Measurements from ENCODE around the gene MBTPS1. TPM values are rescaled to one million over a fixed set of nuclear protein-coding genes. Genes with fewer than 3 reads are reported as not detected.

Gene MBTPS1
- total and polyA plus RNA-seq, 2 donors (not counting 1 experiment from before 2014, with no cell fraction given) = 80.3 to 109 TPM

GRCh38 chr16:84042879-84043485 lies 73.8 kb downstream of the MBTPS1 start:
- no peak for DNase-seq (ENCODE audit: low read depth in 2 of 2)
- no peaks in the 10 kb centered on the region for H3K79me2 ChIP-seq (ENCODE audit: control insufficient read depth, insufficient read depth, low read length)
- H4K20me1 ChIP-seq (ENCODE audit: control insufficient read depth, extremely low read depth, insufficient read depth, low read length) = no peaks in the 10 kb centered on the region
- H3K4me1 ChIP-seq (ENCODE audit: control insufficient read depth, extremely low read depth, insufficient read depth, low read length) = no peaks in the 10 kb centered on the region
- no peak overlapping the region for H3K9ac ChIP-seq (ENCODE audit: insufficient read depth, low read length)
- no peak overlapping the region for H3K27ac ChIP-seq (ENCODE audit: insufficient read depth, low read length)
- TF ChIP-seq CTCF (conservative IDR thresholded peaks at IDR 0.05 in 1 of 2, IDR thresholded peaks at IDR 0.05 in 1 of 2; ENCODE audit: low read depth in 1 of 2, low read length in 2 of 2) (no peak), EZH2 (IDR thresholded peaks at IDR 0.05; ENCODE audit: low read length, missing control alignments) (no peak)
- no peak overlapping the region for H2AFZ ChIP-seq (ENCODE audit: low read length)
- H3K4me3 ChIP-seq (replicated peaks in 1 of 4; ENCODE audit: control extremely low read depth in 1 of 4, insufficient read depth in 1 of 4, low read depth in 3 of 4, low read length in 4 of 4) = no peak overlapping the region
- no peaks in the 10 kb centered on the region for H3K9me3 ChIP-seq (ENCODE audit: control insufficient read depth, insufficient read depth, low read depth, low read length)
- peaks cover 26% of the 10 kb centered on the region for H3K27me3 ChIP-seq (ENCODE audit: control insufficient read depth, insufficient read depth, low read length)
- H3K36me3 ChIP-seq (ENCODE audit: control insufficient read depth, insufficient read depth, low read length) = no peaks in the 10 kb centered on the region
- H3K4me2 ChIP-seq (ENCODE audit: extremely low read depth, insufficient read depth, low read length) = no peak overlapping the region

- no peak for DNase-seq (ENCODE audit: low read depth in 2 of 2)
- peaks cover 26% of the 10 kb centered on the region for H3K27me3 ChIP-seq (ENCODE audit: control insufficient read depth, insufficient read depth, low read length)
- H4K20me1 ChIP-seq (ENCODE audit: control insufficient read depth, extremely low read depth, insufficient read depth, low read length) = no peaks in the 10 kb centered on the region
- H2AFZ ChIP-seq (ENCODE audit: low read length) = no peak within 1 kb of the TSS
- no peak within 1 kb of the TSS for H3K4me3 ChIP-seq (replicated peaks in 1 of 4; ENCODE audit: control extremely low read depth in 1 of 4, insufficient read depth in 1 of 4, low read depth in 3 of 4, low read length in 4 of 4)
- no peaks in the 10 kb centered on the region for H3K4me1 ChIP-seq (ENCODE audit: control insufficient read depth, extremely low read depth, insufficient read depth, low read length)
- no peaks in the 10 kb centered on the region for H3K36me3 ChIP-seq (ENCODE audit: control insufficient read depth, insufficient read depth, low read length)
- no peaks in the 10 kb centered on the region for H3K9me3 ChIP-seq (ENCODE audit: control insufficient read depth, insufficient read depth, low read depth, low read length)
- TF ChIP-seq CTCF (conservative IDR thresholded peaks at IDR 0.05 in 1 of 2, IDR thresholded peaks at IDR 0.05 in 1 of 2; ENCODE audit: low read depth in 1 of 2, low read length in 2 of 2) = no peak
- TF ChIP-seq EZH2 (IDR thresholded peaks at IDR 0.05; ENCODE audit: low read length, missing control alignments) = no peak
- H3K4me2 ChIP-seq (ENCODE audit: extremely low read depth, insufficient read depth, low read length) = no peak within 1 kb of the TSS
- no peaks in the 10 kb centered on the region for H3K79me2 ChIP-seq (ENCODE audit: control insufficient read depth, insufficient read depth, low read length)
- no peak within 1 kb of the TSS for H3K9ac ChIP-seq (ENCODE audit: insufficient read depth, low read length)
- H3K27ac ChIP-seq (ENCODE audit: insufficient read depth, low read length) = no peak within 1 kb of the TSS
Observed at GRCh38 chr16:84042308-84042878, 74.3 kb downstream of the MBTPS1 start, which contains the start of gene SLC38A8. SLC38A8 (minus strand) TSS chr16:84042795; CDS start chr16:84042157, 638 bp downstream.

GRCh38 chr16:84041881-84042280 lies 74.9 kb downstream of the MBTPS1 start:
- no peaks in the 10 kb centered on the region for H3K79me2 ChIP-seq (ENCODE audit: control insufficient read depth, insufficient read depth, low read length)
- H4K20me1 ChIP-seq (ENCODE audit: control insufficient read depth, extremely low read depth, insufficient read depth, low read length) = no peaks in the 10 kb centered on the region
- no peak overlapping the region for H2AFZ ChIP-seq (ENCODE audit: low read length)
- no peak for TF ChIP-seq EZH2 (IDR thresholded peaks at IDR 0.05; ENCODE audit: low read length, missing control alignments)
- no peak for TF ChIP-seq CTCF (conservative IDR thresholded peaks at IDR 0.05 in 1 of 2, IDR thresholded peaks at IDR 0.05 in 1 of 2; ENCODE audit: low read depth in 1 of 2, low read length in 2 of 2)
- no peak overlapping the region for H3K9ac ChIP-seq (ENCODE audit: insufficient read depth, low read length)
- H3K36me3 ChIP-seq (ENCODE audit: control insufficient read depth, insufficient read depth, low read length) = no peaks in the 10 kb centered on the region
- no peak for DNase-seq (ENCODE audit: low read depth in 2 of 2)
- H3K27me3 ChIP-seq (ENCODE audit: control insufficient read depth, insufficient read depth, low read length) = peaks cover 26% of the 10 kb centered on the region
- H3K4me1 ChIP-seq (ENCODE audit: control insufficient read depth, extremely low read depth, insufficient read depth, low read length) = no peaks in the 10 kb centered on the region
- no peak overlapping the region for H3K4me3 ChIP-seq (replicated peaks in 1 of 4; ENCODE audit: control extremely low read depth in 1 of 4, insufficient read depth in 1 of 4, low read depth in 3 of 4, low read length in 4 of 4)
- no peaks in the 10 kb centered on the region for H3K9me3 ChIP-seq (ENCODE audit: control insufficient read depth, insufficient read depth, low read depth, low read length)
- H3K27ac ChIP-seq (ENCODE audit: insufficient read depth, low read length) = no peak overlapping the region
- no peak overlapping the region for H3K4me2 ChIP-seq (ENCODE audit: extremely low read depth, insufficient read depth, low read length)

Data from fibroblast of lung (primary cell).